Fibroblast of pulmonary artery (primary cell): Measurements from ENCODE around the gene RGS6.

ENCODE experiments used
- DNase-seq: peaks from one replicate; pipeline ENCODE4 v3.0.0-alpha.2; 2010; ENCODE audit warnings: low read depth
- H3K4me3 ChIP-seq: replicated peaks from 2 replicates; pipeline ENCODE4 v1.5.1; 2011; ENCODE audit warnings: low read depth, mild to moderate bottlenecking, control low read depth, low read length, moderate library complexity
- CTCF ChIP-seq: IDR thresholded peaks from 2 replicates; pipeline ENCODE4 v1.5.1; 2011; ENCODE audit warnings: mild to moderate bottlenecking, control low read depth, low read length, inconsistent platforms; ENCODE audit errors: missing control alignments

RGS6 gene

GRCh38 chr14:72129291-72129690 lies 197.1 kb downstream of the RGS6 start:
- no peak for DNase-seq
- TF ChIP-seq CTCF: no peak
- H3K4me3 ChIP-seq: no peak overlapping the region

- no peak for TF ChIP-seq CTCF
- H3K4me3 ChIP-seq: no peak overlapping the region
- DNase-seq: no peak
Measured at GRCh38 chr14:72141084-72141483, 208.9 kb downstream of the RGS6 start.

GRCh38 chr14:72142328-72142727 lies 210.1 kb downstream of the RGS6 start:
- TF ChIP-seq CTCF: no peak
- no peak overlapping the region for H3K4me3 ChIP-seq
- DNase-seq: no peak

- H3K4me3 ChIP-seq: no peak overlapping the region
- no peak for DNase-seq
- TF ChIP-seq CTCF: no peak
Measured at GRCh38 chr14:72146241-72146640, 214.0 kb downstream of the RGS6 start.

- no peak overlapping the region for H3K4me3 ChIP-seq
- no peak for TF ChIP-seq CTCF
- no peak for DNase-seq
Measured at GRCh38 chr14:72154645-72155378, 222.6 kb downstream of the RGS6 start.

- DNase-seq: no peak
- no peak for TF ChIP-seq CTCF
- H3K4me3 ChIP-seq: no peak overlapping the region
Measured at GRCh38 chr14:72155379-72155993, 223.3 kb downstream of the RGS6 start.
